ENCODE data around the gene CYP2D6.
"Not testable (repeated sequence)": the region's sequence is repeated elsewhere in the genome, so short reads cannot be mapped to it uniquely, and the experiment has no call there.

Gene CYP2D6

GRCh38 chr22:42156598-42156997 lies 26.0 kb upstream of the CYP2D6 start:
- DNase-seq = no peak

- no peak for DNase-seq
These were observed 25.5 kb upstream of the CYP2D6 start for GRCh38 chr22:42156121-42156520.

DNA sequence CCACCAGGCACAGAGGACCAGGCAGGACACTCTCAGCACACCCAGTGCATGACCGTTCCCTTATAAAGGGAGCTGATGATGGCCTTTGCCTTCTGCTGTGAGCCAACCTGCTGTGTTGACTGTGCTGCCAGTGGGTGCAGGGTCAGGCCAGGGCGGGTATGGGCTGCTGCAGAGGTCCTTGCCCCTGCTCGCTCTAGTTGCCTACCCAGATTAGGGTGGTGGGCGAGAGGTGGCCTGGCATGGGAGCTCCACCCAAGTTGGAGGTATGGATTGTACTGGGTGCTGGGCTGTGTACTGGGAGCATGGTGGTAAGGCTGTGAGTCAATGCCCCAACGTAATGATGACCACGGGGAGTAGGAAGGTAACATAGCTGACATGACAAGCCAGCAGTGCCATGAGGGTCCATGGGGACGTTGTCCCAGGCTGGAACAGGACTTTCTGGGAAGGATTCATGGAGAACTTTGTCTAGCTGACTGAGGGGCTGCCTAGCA lies 24.5 kb upstream of the CYP2D6 start:
- no peak for DNase-seq

GRCh38 chr22:42154293-42155052 lies 23.9 kb upstream of the CYP2D6 start:
- DNase-seq = no peak

DNA sequence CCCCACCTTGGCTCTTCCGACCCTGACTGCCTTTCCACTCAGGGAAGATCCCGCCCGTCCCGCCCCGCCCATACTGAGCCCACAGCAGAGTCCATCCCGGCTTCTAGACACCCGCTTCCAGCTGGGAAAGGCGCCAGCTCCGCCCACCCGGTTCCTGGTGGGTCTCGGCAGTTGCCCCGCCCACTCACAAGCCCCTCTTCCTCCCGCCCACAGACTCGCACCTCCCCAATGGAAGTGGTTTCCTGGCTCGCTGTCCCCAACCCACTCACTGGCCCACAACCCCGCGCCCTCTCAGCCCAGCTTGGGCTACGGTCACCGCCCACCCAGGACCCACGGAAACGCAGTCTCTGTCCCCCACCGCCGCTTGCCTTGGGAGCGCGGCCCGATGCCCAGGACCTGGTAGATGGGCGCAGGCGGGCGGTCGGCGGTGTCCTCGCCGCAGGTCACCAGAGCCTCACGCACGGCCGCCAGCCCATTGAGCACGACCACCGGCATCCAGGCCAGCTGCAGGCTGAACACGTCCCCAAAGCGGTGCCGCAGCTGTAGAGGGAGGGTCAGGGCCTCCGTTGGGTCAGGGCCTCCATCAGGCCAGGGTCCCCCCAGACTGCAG lies 22.2 kb upstream of the CYP2D6 start:
- no peak for DNase-seq

GRCh38 chr22:42151924-42152635 lies 21.5 kb upstream of the CYP2D6 start:
- no peak for DNase-seq

GRCh38 chr22:42150727-42151590 lies 20.3 kb upstream of the CYP2D6 start:
- no peak for DNase-seq

- not testable (repeated sequence) for DNase-seq
These were observed 19.2 kb upstream of the CYP2D6 start for GRCh38 chr22:42149798-42150197.

DNA sequence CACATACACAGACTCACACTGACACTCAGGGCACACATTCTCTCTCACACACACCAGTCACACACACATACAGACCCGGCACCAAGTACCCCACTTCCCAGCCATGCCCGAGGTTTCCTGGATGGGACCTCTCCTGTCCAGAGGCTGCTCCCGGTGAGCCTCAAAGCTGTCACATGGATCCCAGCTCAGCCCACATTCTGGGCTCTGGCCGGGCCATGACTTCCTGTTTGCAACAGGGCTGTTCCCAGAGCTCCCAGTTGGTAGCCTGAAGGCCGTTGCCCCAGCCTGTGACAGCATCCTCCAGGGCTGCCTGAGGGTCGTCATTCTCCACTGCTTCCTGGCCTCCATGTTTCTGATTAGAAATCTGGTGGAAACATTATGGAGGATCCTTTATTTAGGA lies 14.6 kb upstream of the CYP2D6 start:
- no peak for DNase-seq

DNA sequence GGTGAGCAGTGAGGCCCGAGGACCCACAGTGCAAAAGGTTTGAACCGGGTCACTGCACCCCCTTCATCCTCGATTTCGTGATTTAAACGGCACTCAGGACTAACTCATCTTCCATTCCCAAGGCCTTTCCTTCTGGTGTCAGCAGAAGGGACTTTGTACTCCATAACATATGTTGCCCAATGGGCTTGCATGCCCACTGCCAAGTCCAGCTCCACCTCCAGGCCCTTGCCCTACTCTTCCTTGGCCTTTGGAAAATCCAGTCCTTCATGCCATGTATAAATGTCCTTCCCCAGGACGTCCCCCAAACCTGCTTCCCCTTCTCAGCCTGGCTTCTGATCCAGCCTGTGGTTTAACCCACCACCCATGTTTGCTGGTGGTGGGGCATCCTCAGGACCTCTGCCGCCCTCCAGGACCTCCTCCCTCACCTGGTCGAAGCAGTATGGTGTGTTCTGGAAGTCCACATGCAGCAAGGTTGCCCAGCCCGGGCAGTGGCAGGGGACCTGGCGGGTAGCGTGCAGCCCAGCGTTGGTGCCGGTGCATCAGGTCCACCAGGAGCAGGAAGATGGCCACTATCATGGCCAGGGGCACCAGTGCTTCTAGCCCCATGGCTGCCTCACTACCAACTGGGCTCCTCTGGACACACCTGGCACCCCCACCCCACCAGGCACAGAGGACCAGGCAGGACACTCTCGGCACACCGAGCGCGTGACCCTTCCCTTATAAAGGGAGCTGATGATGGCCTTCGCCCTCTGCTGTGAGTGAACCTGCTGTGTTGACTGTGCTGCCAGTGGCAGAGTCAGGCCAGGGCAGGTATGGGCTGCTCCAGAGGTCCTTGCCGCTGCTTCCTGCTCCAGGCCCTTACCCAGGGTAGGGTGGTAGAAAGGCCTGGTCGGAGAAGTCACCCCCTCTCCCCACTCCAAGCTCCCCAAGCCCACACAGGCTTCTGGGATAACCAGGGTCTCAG lies 13.5 kb upstream of the CYP2D6 start:
- DNase-seq = not testable (repeated sequence)

- no peak for DNase-seq
These were observed 12.3 kb upstream of the CYP2D6 start for GRCh38 chr22:42142771-42143461.

- not testable (repeated sequence) for DNase-seq
These were observed 10.9 kb upstream of the CYP2D6 start for GRCh38 chr22:42141307-42142057.

GRCh38 chr22:42140153-42140552 lies 9.5 kb upstream of the CYP2D6 start:
- not testable (repeated sequence) for DNase-seq

DNA sequence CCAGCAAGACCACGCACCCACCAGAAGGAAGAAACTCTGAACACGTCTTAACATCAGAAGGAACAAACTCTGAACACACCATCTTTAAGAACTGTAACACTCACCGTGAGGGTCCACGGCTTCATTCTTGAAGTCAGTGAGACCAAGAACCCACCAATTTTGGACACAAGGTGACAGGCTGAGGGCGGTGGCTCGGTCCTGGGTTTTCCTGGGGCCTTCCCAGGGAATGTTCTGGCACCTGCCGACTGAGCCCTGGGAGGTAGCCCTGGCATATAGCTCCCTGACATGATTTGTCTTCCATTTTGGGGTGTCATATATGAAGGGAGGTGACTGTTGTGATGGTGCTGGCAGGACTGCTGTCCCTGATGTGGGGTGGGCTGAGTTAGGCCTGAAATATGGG lies 8.9 kb upstream of the CYP2D6 start:
- not testable (repeated sequence) for DNase-seq

GRCh38 chr22:42138972-42139371 lies 8.4 kb upstream of the CYP2D6 start:
- no peak for DNase-seq

DNA sequence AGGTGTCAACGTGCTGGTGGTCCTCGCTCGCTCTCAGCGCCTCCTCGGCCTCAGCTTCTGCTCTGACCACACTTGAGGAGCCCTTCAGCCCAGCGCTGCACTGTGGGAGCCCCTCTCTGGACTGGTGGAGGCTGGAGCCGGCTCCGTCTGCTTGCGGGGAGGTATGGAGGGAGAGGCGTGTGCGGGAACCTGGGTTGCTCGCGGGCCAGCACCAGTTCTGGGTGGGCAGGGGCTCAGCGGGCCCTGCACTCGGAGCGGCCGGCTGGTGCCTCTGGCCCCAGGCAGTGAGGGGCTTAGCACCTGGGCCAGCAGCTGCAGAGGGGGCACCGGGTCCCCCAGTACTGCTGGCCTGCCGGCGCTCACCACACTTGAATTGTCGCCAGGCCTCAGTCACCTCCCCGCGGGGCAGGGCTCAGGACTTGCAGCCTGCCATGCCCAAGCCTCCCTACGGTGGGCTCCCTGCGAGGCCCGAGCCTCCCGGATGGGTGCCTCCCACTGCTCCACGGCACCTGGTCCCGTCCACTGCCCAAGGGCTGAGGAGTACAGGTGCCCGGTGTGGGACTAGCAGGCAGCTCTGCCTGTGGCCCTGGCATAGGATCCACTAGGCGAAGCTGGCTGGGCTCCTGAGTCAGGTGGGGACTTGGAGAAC lies 7.6 kb upstream of the CYP2D6 start:
- no peak for DNase-seq

DNA sequence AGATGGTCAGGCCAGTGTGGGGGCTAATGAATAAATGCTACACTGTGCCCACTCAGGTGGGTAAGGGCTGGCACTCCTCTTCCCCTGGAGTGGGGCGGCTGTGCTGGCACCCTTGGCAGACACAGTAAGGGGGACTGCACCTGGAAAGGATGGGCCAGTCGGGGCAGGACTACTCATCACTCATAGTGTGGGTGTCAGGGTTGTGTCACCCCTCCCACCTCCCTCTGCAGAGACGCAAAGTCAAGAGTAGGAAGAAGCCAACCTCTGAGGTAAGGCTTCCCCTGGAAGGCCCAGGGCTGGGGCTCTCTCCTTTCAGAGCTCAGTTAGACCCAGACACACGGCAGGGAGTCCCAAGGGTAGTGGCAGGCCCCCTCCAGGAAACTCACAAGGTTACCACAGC lies 5.1 kb upstream of the CYP2D6 start:
- not testable (repeated sequence) for DNase-seq

- no peak for DNase-seq
These were observed 3.8 kb upstream of the CYP2D6 start for GRCh38 chr22:42134100-42135020.

GRCh38 chr22:42132457-42132856 lies 1.8 kb upstream of the CYP2D6 start:
- no peak for DNase-seq

Measured in DMS153 (cell line).